Stimulated activated CD8-positive, alpha-beta memory T cell treated with anti-CD3 and anti-CD28 coated beads, Interleukin-7, amount 100 ng/mL, for 48 hours (primary cell): ENCODE data around the gene SRRM3.
"Not testable (repeated sequence)": the region's sequence is repeated elsewhere in the genome, so short reads cannot be mapped to it uniquely, and the experiment has no call there.

Experiments used
- DNase-seq, 2 donors: peaks; one replicate each; pipeline ENCODE4 v3.0.0-alpha.2; 2020; ENCODE audit warnings: low read depth in 1 of 2; ENCODE audit errors: extremely low read depth in 1 of 2

Gene SRRM3

DNA sequence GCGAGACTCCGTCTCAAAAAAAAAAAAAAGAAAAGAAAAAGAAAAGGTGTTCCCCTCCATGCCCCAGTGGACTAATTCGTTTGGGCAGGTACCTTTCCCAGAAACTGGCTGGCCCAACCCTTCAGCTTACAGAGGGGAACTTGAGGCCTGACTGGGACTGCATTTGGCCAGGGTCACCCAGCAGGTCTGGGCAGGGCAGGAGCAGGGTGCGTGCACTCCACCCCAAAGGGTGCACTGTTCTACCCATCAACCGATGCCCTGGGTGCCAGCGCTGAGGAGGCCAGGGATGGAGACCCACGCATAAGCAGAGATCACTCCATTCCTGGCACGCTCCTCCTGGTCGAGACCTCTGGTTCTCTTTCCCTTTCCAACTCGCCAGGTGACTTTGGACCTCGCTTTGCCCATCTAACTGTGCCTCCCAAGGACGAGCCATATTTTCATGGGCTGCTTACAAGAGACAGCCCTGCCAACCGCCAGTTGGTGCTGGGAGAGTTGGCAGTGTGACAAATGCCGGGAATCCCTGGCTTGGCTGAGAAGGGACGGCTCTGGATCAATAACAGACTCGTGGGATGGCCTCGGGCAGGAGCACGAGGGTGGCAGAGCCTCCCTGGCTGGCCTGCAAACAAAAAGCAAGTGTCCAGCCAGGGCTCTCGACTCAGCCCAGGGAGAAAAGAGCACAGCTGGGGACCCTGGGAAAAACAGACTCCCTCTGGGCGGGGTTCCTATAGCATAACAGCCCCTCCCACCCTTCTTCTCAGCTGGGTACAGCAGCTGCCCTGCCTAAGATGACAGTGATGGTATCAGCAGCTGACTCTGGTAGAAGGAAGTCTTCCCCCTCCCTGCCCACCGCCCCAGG is 108.6 kb downstream of the SRRM3 start:
- DNase-seq = no peak

- DNase-seq = not testable (repeated sequence)
These were observed 110.1 kb downstream of the SRRM3 start for GRCh38 chr7:76311838-76312237.

- DNase-seq = peak; percentile 89 to 92
These were observed 112.5 kb downstream of the SRRM3 start for GRCh38 chr7:76314042-76314721.

GRCh38 chr7:76314740-76315139 is 113.0 kb downstream of the SRRM3 start:
- not testable (repeated sequence) for DNase-seq

GRCh38 chr7:76315364-76315763 is 113.7 kb downstream of the SRRM3 start:
- DNase-seq = no peak

DNA sequence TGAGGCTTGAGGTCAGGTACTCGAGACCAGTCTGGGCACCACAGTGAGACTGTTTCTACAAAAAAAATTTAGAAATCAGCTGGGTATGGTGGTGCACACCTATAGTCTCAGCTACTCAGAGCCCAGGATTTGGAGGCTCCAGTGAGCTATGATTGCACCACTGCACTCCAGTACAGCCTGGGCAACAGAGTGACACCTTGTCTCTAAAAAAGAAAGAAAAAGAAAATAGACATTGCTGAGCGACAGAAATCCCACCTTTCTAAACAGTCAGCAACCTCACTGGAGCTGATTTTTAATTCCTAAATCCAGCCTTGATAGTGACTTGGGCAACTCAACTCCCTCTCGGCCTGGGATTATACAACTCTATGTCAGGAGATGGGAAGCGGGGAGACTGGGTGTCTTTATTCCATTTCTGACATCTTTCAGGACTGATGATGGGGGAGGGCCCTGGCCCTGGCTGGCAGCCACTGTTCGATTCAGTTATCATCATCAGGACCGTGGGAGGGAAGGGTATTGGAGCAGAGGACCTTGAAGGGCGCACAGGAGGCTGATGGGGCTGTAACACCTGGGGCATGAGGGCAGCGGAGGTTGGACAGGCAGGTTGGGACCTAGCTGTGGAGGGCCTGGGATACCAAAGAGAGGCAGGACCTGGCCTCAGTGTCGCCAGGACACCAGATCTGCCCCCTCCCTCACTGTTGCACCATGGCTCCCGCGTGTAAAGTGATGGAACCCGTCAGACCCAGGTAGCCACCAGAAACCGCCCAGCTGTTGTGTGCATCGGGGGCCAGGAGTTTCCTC is 115.5 kb downstream of the SRRM3 start:
- no peak for DNase-seq

DNA sequence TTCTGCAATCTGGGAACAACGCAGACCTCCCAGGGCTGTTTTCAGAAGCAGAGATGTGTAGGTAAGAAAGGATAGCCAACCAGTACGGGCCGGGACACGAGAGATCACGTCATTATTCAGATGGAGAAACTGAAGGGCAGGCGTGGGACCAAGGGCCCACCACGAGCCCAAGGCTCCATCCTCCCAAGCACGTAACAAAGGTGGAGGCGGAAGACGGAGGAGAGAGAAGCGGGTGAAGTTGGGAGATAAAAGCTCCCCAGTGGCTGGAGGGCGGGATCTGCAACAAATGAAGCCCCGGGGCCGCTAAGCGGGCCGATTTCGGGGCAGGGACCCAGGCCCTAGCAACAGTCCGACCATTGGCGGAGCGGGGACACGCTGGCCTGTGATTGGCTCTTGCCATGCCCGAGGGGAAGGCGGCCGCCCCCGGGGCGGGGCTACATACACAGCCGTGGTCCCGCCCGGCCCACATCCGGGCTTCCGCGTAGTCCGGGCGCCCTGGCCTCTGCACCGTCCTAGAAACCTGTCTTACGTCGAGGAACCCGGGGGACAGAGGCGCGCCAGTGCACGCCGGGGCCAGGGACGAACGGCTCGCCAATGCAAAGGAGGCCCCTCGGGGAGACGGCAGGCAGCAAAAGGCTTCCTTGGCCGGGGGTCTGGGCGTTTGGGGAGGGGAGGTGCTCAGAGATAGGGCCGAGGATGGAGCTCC is 116.2 kb downstream of the SRRM3 start:
- DNase-seq = peak; percentile 93 to 94

- peak; percentile 48 to 64 for DNase-seq
These were observed 117.0 kb downstream of the SRRM3 start for GRCh38 chr7:76318488-76319353.

DNA sequence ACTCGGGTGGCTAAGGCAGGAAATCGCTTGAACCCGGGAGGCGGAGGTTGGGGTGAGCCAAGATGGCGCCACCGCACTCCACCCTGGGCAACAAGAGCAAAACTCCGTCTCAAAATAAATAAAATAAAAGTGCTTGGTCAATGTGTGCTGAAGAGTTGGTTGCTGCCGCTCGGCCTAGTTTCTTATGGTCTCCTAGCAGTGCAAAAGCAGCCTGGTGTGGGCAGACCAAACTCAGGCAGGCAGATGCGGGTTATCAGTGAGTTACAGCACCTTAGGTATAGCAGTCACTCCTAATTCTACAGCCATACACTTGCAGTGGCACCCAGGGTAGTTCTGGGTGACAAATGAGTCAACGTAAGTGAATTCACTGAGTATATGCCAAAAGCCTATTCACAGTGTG is 123.4 kb downstream of the SRRM3 start:
- DNase-seq = no peak

DNA sequence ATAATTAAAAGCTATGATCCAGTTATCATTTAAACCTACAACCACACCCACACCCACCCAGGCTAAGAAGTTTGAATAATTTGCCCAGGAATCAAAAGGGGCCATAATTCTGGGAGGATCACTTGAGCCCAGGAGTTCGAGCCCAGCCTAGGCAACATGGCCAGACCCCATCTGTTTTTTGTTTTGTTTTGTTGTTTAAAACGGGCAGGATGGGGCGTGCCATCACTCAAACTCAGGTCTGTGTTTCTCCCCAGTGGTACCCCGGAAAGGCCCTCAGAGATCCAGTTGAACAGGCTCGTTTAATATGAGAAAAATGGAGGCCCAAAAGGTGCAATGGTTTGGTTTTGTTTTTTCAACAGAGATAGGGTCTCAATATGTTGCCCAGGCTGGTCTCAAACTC is 124.1 kb downstream of the SRRM3 start:
- no peak for DNase-seq

GRCh38 chr7:76326646-76327233 is 125.0 kb downstream of the SRRM3 start:
- DNase-seq = no peak

GRCh38 chr7:76327610-76328009 is 125.9 kb downstream of the SRRM3 start:
- no peak for DNase-seq

DNA sequence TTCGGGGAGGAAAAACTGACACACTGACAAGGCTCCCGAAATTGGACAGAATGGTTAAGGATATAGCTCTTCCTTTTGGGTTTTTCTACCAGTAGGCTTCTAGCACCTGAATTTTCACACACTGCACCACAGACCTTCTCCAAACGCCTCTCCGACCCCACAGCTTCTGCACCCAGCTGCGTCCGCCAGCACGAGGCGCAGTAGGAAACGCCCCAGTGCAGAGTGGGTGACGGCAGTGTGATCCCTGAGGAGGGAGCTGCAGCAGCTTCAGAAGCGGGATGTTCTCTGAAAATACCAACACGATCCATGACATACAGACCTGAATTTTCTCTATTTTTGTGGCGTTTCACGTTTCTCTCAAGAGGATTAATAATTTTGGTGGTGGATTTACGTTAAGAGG is 126.7 kb downstream of the SRRM3 start:
- DNase-seq = no peak

DNA sequence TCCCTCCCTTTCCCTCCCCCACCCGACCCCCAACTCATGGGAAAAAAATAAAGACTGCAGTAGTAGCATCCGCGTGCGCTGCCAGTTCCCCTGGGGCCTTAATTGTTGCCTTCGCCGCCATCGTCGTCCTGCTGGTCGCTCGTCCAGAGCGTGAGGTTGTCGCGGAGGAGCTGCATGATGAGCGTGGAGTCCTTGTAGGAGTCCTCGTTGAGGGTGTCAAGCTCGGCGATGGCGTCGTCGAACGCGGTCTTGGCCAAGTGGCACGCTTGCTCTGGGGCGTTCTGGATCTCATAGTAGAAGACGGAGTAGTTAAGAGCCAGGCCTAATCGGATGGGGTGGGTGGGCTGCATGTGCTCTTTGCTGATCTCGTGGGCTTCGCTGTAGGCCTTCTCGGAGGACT is 127.8 kb downstream of the SRRM3 start:
- no peak for DNase-seq

DNA sequence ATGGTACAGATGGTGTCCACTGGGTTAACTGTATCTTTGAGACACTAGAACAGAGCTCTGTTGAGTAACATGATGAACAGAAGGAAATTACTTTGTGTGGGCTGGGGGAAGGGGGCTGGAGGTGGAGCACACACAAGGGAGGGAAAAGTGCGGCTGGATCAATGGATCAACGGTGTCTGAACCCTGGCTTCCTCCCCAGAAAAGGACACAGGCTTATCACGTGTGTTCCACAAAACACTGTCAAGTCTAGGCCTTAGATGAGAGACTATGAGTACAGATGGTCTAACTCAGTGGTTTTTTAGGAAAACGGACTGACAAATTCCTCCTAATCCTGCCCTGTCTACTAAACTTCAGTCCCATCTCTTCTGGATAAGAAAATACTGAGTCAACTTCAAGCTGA is 128.6 kb downstream of the SRRM3 start:
- no peak for DNase-seq

DNA sequence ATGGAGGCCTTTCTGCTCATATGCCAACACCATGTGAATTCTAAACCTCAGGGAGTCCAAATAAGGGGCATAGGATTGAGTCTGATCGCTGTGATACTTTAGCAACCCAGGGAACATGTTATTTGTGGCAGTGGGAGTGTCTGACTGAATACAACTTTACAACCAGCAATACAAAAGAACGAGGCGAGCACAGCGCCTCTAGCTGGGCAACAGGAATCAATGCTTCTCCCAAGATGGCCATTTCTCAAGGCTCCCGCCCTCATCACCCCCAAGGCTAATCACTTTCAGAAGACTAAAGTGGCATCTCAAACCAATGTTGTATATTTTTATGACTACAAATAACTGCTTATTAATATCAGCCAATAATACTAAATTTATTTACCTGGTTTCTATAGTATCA is 129.0 kb downstream of the SRRM3 start:
- DNase-seq = no peak

- no peak for DNase-seq
These were observed 130.4 kb downstream of the SRRM3 start for GRCh38 chr7:76332078-76332477.

DNA sequence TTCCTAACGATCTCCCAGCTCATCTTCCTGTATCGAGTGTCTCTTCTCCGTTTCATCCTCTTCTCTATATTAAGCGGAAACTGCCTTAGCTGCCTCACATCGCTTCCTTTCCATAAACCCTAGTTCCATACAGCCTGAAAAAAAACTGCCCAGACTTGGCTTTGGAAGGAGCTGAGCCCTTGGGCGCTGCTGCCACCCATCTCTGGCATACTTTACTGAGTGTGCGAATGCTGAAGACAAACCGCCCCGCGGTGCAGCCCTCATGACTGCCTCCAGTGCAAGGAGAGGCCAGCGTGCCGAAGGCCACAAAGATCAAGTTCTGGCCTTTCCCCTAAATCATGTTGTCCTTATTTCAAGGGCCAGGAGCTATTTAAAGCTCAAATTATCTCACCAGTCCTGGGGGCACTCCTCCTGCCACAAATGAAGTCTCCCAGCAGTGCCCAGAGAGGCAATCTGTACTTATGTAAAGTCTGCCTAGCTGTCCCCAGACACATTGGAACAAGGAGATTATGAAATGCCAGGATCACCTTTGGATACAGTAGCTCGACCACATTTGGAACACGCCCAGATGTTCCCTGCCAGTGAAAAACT is 131.9 kb downstream of the SRRM3 start:
- no peak for DNase-seq

GRCh38 chr7:76334320-76334967 is 132.7 kb downstream of the SRRM3 start:
- no peak for DNase-seq
